ENCODE measurements around the gene SNX17.
A peak's percentile ranks its signal among the peaks of the same experiment; 100 is the strongest.

The SNX17 gene

GRCh38 chr2:27412419-27413152 lies 42.2 kb downstream of the SNX17 start:
- WGBS (ENCODE audit: extremely low coverage, insufficient coverage, insufficient read length), result no CpG with 5 or more reads among the region's 9 CpGs
- Histone ChIP-seq H2AK5ac (ENCODE audit: low read length) (no peak overlapping the region), H2BK12ac (ENCODE audit: low read length) (no peak overlapping the region), H4K91ac (ENCODE audit: low read depth, low read length) (no peak overlapping the region), H3K79me2 (ENCODE audit: control insufficient read depth, insufficient read depth, low read length, poor library complexity) (peaks cover 6% of the 10 kb centered on the region), H3K18ac (ENCODE audit: low read length) (no peak overlapping the region), H4K8ac (ENCODE audit: low read depth, low read length) (no peak overlapping the region), H3K79me1 (ENCODE audit: low read length) (peaks cover 6% of the 10 kb centered on the region), H3K27ac (ENCODE audit: low read depth, low read length) (no peak overlapping the region), H3K4ac (ENCODE audit: low read depth, low read length) (no peak overlapping the region), H3K4me3 (ENCODE audit: low read depth, low read length) (no peak overlapping the region), H3K9ac (ENCODE audit: low read length) (no peak overlapping the region), H2BK5ac (ENCODE audit: low read depth, low read length, poor library complexity) (no peak overlapping the region), H4K12ac (ENCODE audit: low read depth, low read length) (no peak overlapping the region), H3K14ac (ENCODE audit: low read length) (no peak overlapping the region), H3K36me3 (ENCODE audit: control insufficient read depth in 1 of 2, insufficient read depth in 2 of 2, low read length in 2 of 2) (peaks cover 0 to under 1% of the 10 kb centered on the region in 2 experiments), H3K9me3 (ENCODE audit: insufficient read depth, low read depth, low read length) (no peaks in the 10 kb centered on the region), H2AFZ (ENCODE audit: insufficient read depth, low read length, poor library complexity) (no peak overlapping the region), H3K23ac (ENCODE audit: low read length) (no peak overlapping the region), H3K27me3 (ENCODE audit: insufficient read depth, low read length) (no peaks in the 10 kb centered on the region), H2BK120ac (ENCODE audit: insufficient read depth, low read length, poor library complexity) (no peak overlapping the region), H3K4me1 (ENCODE audit: control insufficient read depth in 1 of 2, insufficient read depth in 2 of 2, low read length in 2 of 2) (peaks cover 0 to 1% of the 10 kb centered on the region in 2 experiments), H3K4me2 (ENCODE audit: low read length) (no peak overlapping the region)
- peak in 1 of 2 donors; percentile 67 for DNase-seq

GRCh38 chr2:27416151-27416550 lies 45.7 kb downstream of the SNX17 start:
- H3K27me3 ChIP-seq (ENCODE audit: insufficient read depth, low read length), result no peaks in the 10 kb centered on the region
- DNase-seq, result peak in 1 of 2 donors; percentile 60
- no peak overlapping the region for H2BK12ac ChIP-seq (ENCODE audit: low read length)
- H3K9ac ChIP-seq (ENCODE audit: low read length), result no peak overlapping the region
- no peaks in the 10 kb centered on the region for H3K36me3 ChIP-seq (ENCODE audit: control insufficient read depth in 1 of 2, insufficient read depth in 2 of 2, low read length in 2 of 2)
- no peak overlapping the region for H2BK120ac ChIP-seq (ENCODE audit: insufficient read depth, low read length, poor library complexity)
- no peak overlapping the region for H3K4ac ChIP-seq (ENCODE audit: low read depth, low read length)
- no peak overlapping the region for H3K27ac ChIP-seq (ENCODE audit: low read depth, low read length)
- H3K23ac ChIP-seq (ENCODE audit: low read length), result no peak overlapping the region
- no peak overlapping the region for H4K91ac ChIP-seq (ENCODE audit: low read depth, low read length)
- no peak overlapping the region for H3K18ac ChIP-seq (ENCODE audit: low read length)
- H3K14ac ChIP-seq (ENCODE audit: low read length), result no peak overlapping the region
- no peaks in the 10 kb centered on the region for H3K4me1 ChIP-seq (ENCODE audit: control insufficient read depth in 1 of 2, insufficient read depth in 2 of 2, low read length in 2 of 2)
- no peak overlapping the region for H2BK5ac ChIP-seq (ENCODE audit: low read depth, low read length, poor library complexity)
- no peak overlapping the region for H3K4me3 ChIP-seq (ENCODE audit: low read depth, low read length)
- no peak overlapping the region for H2AK5ac ChIP-seq (ENCODE audit: low read length)
- WGBS (ENCODE audit: extremely low coverage, insufficient coverage, insufficient read length), result no CpG with 5 or more reads among the region's 6 CpGs
- H4K8ac ChIP-seq (ENCODE audit: low read depth, low read length), result no peak overlapping the region
- no peaks in the 10 kb centered on the region for H3K79me1 ChIP-seq (ENCODE audit: low read length)
- H3K9me3 ChIP-seq (ENCODE audit: insufficient read depth, low read depth, low read length), result no peaks in the 10 kb centered on the region
- no peak overlapping the region for H4K12ac ChIP-seq (ENCODE audit: low read depth, low read length)
- H3K4me2 ChIP-seq (ENCODE audit: low read length), result no peak overlapping the region
- H2AFZ ChIP-seq (ENCODE audit: insufficient read depth, low read length, poor library complexity), result no peak overlapping the region
- no peaks in the 10 kb centered on the region for H3K79me2 ChIP-seq (ENCODE audit: control insufficient read depth, insufficient read depth, low read length, poor library complexity)

- Histone ChIP-seq H3K79me1 (ENCODE audit: low read length) (no peaks in the 10 kb centered on the region), H3K79me2 (ENCODE audit: control insufficient read depth, insufficient read depth, low read length, poor library complexity) (no peaks in the 10 kb centered on the region), H2AK5ac (ENCODE audit: low read length) (no peak overlapping the region), H3K4ac (ENCODE audit: low read depth, low read length) (no peak overlapping the region), H3K9me3 (ENCODE audit: insufficient read depth, low read depth, low read length) (no peaks in the 10 kb centered on the region), H2AFZ (ENCODE audit: insufficient read depth, low read length, poor library complexity) (no peak overlapping the region), H3K27ac (ENCODE audit: low read depth, low read length) (no peak overlapping the region), H3K36me3 (ENCODE audit: control insufficient read depth in 1 of 2, insufficient read depth in 2 of 2, low read length in 2 of 2) (no peaks in the 10 kb centered on the region), H3K23ac (ENCODE audit: low read length) (no peak overlapping the region), H3K4me3 (ENCODE audit: low read depth, low read length) (no peak overlapping the region), H3K18ac (ENCODE audit: low read length) (no peak overlapping the region), H4K12ac (ENCODE audit: low read depth, low read length) (no peak overlapping the region), H4K8ac (ENCODE audit: low read depth, low read length) (no peak overlapping the region), H4K91ac (ENCODE audit: low read depth, low read length) (no peak overlapping the region), H3K14ac (ENCODE audit: low read length) (no peak overlapping the region), H3K4me1 (ENCODE audit: control insufficient read depth in 1 of 2, insufficient read depth in 2 of 2, low read length in 2 of 2) (no peaks in the 10 kb centered on the region), H3K4me2 (ENCODE audit: low read length) (no peak overlapping the region), H2BK5ac (ENCODE audit: low read depth, low read length, poor library complexity) (no peak overlapping the region), H3K27me3 (ENCODE audit: insufficient read depth, low read length) (no peaks in the 10 kb centered on the region), H2BK12ac (ENCODE audit: low read length) (no peak overlapping the region), H2BK120ac (ENCODE audit: insufficient read depth, low read length, poor library complexity) (no peak overlapping the region), H3K9ac (ENCODE audit: low read length) (no peak overlapping the region)
- peak; percentile 92 to 97 for DNase-seq
Observed at GRCh38 chr2:27420996-27421395, 50.6 kb downstream of the SNX17 start.

- no peak overlapping the region for H3K4me3 ChIP-seq (ENCODE audit: low read depth, low read length)
- no peak overlapping the region for H3K4ac ChIP-seq (ENCODE audit: low read depth, low read length)
- DNase-seq, result peak; percentile 78 to 91
- H3K4me1 ChIP-seq (ENCODE audit: control insufficient read depth in 1 of 2, insufficient read depth in 2 of 2, low read length in 2 of 2), result no peaks in the 10 kb centered on the region
- no peak overlapping the region for H3K4me2 ChIP-seq (ENCODE audit: low read length)
- H4K91ac ChIP-seq (ENCODE audit: low read depth, low read length), result no peak overlapping the region
- H3K79me1 ChIP-seq (ENCODE audit: low read length), result no peaks in the 10 kb centered on the region
- no peaks in the 10 kb centered on the region for H3K36me3 ChIP-seq (ENCODE audit: control insufficient read depth in 1 of 2, insufficient read depth in 2 of 2, low read length in 2 of 2)
- no peak overlapping the region for H3K18ac ChIP-seq (ENCODE audit: low read length)
- no peaks in the 10 kb centered on the region for H3K9me3 ChIP-seq (ENCODE audit: insufficient read depth, low read depth, low read length)
- WGBS (ENCODE audit: extremely low coverage, insufficient coverage, insufficient read length), result no CpG with 5 or more reads among the region's 4 CpGs
- H3K9ac ChIP-seq (ENCODE audit: low read length), result no peak overlapping the region
- H2BK5ac ChIP-seq (ENCODE audit: low read depth, low read length, poor library complexity), result peak overlapping the region; percentile 13
- H3K27me3 ChIP-seq (ENCODE audit: insufficient read depth, low read length), result no peaks in the 10 kb centered on the region
- no peak overlapping the region for H2BK12ac ChIP-seq (ENCODE audit: low read length)
- H3K14ac ChIP-seq (ENCODE audit: low read length), result no peak overlapping the region
- no peak overlapping the region for H4K8ac ChIP-seq (ENCODE audit: low read depth, low read length)
- no peak overlapping the region for H4K12ac ChIP-seq (ENCODE audit: low read depth, low read length)
- no peak overlapping the region for H2BK120ac ChIP-seq (ENCODE audit: insufficient read depth, low read length, poor library complexity)
- H2AK5ac ChIP-seq (ENCODE audit: low read length), result no peak overlapping the region
- H3K79me2 ChIP-seq (ENCODE audit: control insufficient read depth, insufficient read depth, low read length, poor library complexity), result no peaks in the 10 kb centered on the region
- H3K23ac ChIP-seq (ENCODE audit: low read length), result no peak overlapping the region
- H2AFZ ChIP-seq (ENCODE audit: insufficient read depth, low read length, poor library complexity), result no peak overlapping the region
- H3K27ac ChIP-seq (ENCODE audit: low read depth, low read length), result peak overlapping the region; percentile 26
Observed at GRCh38 chr2:27421660-27422250, 51.3 kb downstream of the SNX17 start.
